ENCODE measurements around the gene KCNH1. TPM values are rescaled to one million over a fixed set of nuclear protein-coding genes. Genes with fewer than 3 reads are reported as not detected.

Gene KCNH1
- total RNA-seq, 2 experiments from 2014 or later = not detected

GRCh38 chr1:210698661-210699060 is 435.3 kb downstream of the KCNH1 start:
- no peaks in the 10 kb centered on the region for H3K4me1 Mint-ChIP-seq (ENCODE audit: low read depth)
- no peak overlapping the region for H3K4me3 Mint-ChIP-seq
- ChIA-PET CTCF (no interaction called here), POLR2A (no interaction called here)
- no peaks in the 10 kb centered on the region for H3K36me3 Mint-ChIP-seq
- no peak for DNase-seq
- H3K9me3 Mint-ChIP-seq = no peaks in the 10 kb centered on the region
- peaks cover 2% of the 10 kb centered on the region for H3K27me3 Mint-ChIP-seq
- H3K27ac Mint-ChIP-seq = no peak overlapping the region
- intact Hi-C loops (cut with micrococcal nuclease) = no loop called here

GRCh38 chr1:210697185-210697584 is 436.8 kb downstream of the KCNH1 start:
- Mint-ChIP-seq H3K9me3 (no peaks in the 10 kb centered on the region), H3K27ac (no peak overlapping the region), H3K4me1 (ENCODE audit: low read depth) (peaks cover 3% of the 10 kb centered on the region), H3K4me3 (no peak overlapping the region), H3K27me3 (peaks cover 3% of the 10 kb centered on the region), H3K36me3 (no peaks in the 10 kb centered on the region)
- intact Hi-C loops (cut with micrococcal nuclease) = no loop called here
- POLR2A ChIA-PET = no interaction called here
- CTCF ChIA-PET = no interaction called here
- DNase-seq = no peak

- H3K27ac Mint-ChIP-seq = no peak overlapping the region
Observed at GRCh38 chr1:210696709-210697108, 437.2 kb downstream of the KCNH1 start.

GRCh38 chr1:210695026-210695425 is 438.9 kb downstream of the KCNH1 start:
- Mint-ChIP-seq H3K27me3 (peaks cover 3% of the 10 kb centered on the region), H3K27ac (no peak overlapping the region), H3K4me3 (no peak overlapping the region), H3K36me3 (no peaks in the 10 kb centered on the region), H3K4me1 (ENCODE audit: low read depth) (peaks cover 3% of the 10 kb centered on the region), H3K9me3 (no peaks in the 10 kb centered on the region)
- ChIA-PET POLR2A (no interaction called here), CTCF (no interaction called here)
- no peak for DNase-seq
- intact Hi-C loops (cut with micrococcal nuclease) = no loop called here

More at GRCh38 chr1:210696709-210697108, 437.2 kb downstream of the KCNH1 start:
- H3K36me3 Mint-ChIP-seq = no peaks in the 10 kb centered on the region
- H3K27me3 Mint-ChIP-seq = peaks cover 3% of the 10 kb centered on the region
- peaks cover 3% of the 10 kb centered on the region for H3K4me1 Mint-ChIP-seq (ENCODE audit: low read depth)
- ChIA-PET POLR2A (no interaction called here), CTCF (no interaction called here)
- H3K9me3 Mint-ChIP-seq = no peaks in the 10 kb centered on the region
- DNase-seq = no peak
- H3K4me3 Mint-ChIP-seq = no peak overlapping the region
- intact Hi-C loops (cut with micrococcal nuclease) = no loop called here

GRCh38 chr1:210692796-210693195 is 441.2 kb downstream of the KCNH1 start:
- POLR2A ChIA-PET = no interaction called here
- no peak for DNase-seq
- CTCF ChIA-PET = no interaction called here
- Mint-ChIP-seq H3K27ac (no peak overlapping the region), H3K36me3 (no peaks in the 10 kb centered on the region), H3K4me3 (no peak overlapping the region), H3K4me1 (ENCODE audit: low read depth) (peaks cover 3% of the 10 kb centered on the region), H3K9me3 (no peaks in the 10 kb centered on the region), H3K27me3 (peaks cover 1% of the 10 kb centered on the region)
- intact Hi-C loops (cut with micrococcal nuclease) = no loop called here

GRCh38 chr1:210691039-210691610 is 442.8 kb downstream of the KCNH1 start:
- CTCF ChIA-PET = no interaction called here

GRCh38 chr1:210690236-210690635 is 443.7 kb downstream of the KCNH1 start:
- H3K4me1 Mint-ChIP-seq (ENCODE audit: low read depth) = peaks cover 3% of the 10 kb centered on the region
- no peaks in the 10 kb centered on the region for H3K36me3 Mint-ChIP-seq
- ChIA-PET CTCF (no interaction called here), POLR2A (no interaction called here)
- DNase-seq = no peak
- no peak overlapping the region for H3K4me3 Mint-ChIP-seq
- H3K27ac Mint-ChIP-seq = no peak overlapping the region
- H3K9me3 Mint-ChIP-seq = no peaks in the 10 kb centered on the region
- intact Hi-C loops (cut with micrococcal nuclease) = no loop called here
- H3K27me3 Mint-ChIP-seq = peaks cover 1% of the 10 kb centered on the region

More at GRCh38 chr1:210691039-210691610, 442.8 kb downstream of the KCNH1 start:
- intact Hi-C loops (cut with micrococcal nuclease) = no loop called here
- Mint-ChIP-seq H3K27ac (no peak overlapping the region), H3K4me1 (ENCODE audit: low read depth) (peaks cover 3% of the 10 kb centered on the region), H3K36me3 (no peaks in the 10 kb centered on the region), H3K4me3 (no peak overlapping the region), H3K27me3 (peaks cover 1% of the 10 kb centered on the region), H3K9me3 (no peaks in the 10 kb centered on the region)
- POLR2A ChIA-PET = no interaction called here
- no peak for DNase-seq

GRCh38 chr1:210689826-210690225 is 444.1 kb downstream of the KCNH1 start:
- intact Hi-C loops (cut with micrococcal nuclease) = loop anchor here (10.0 kb wide), 1 partner anchor 285 kb away; no protein-coding TSS in a partner anchor
- Mint-ChIP-seq H3K27me3 (peaks cover 1% of the 10 kb centered on the region), H3K4me1 (ENCODE audit: low read depth) (peaks cover 3% of the 10 kb centered on the region), H3K9me3 (no peaks in the 10 kb centered on the region), H3K4me3 (no peak overlapping the region), H3K27ac (no peak overlapping the region), H3K36me3 (no peaks in the 10 kb centered on the region)
- no peak for DNase-seq
- ChIA-PET CTCF (interaction anchor here (1.6 kb wide), 1 partner anchor 12 kb away, joined by 4 read pairs; no protein-coding TSS in a partner anchor), POLR2A (no interaction called here)

- no peaks in the 10 kb centered on the region for H3K9me3 Mint-ChIP-seq
- H3K4me1 Mint-ChIP-seq (ENCODE audit: low read depth) = peaks cover 3% of the 10 kb centered on the region
- H3K4me3 Mint-ChIP-seq = no peak overlapping the region
- ChIA-PET CTCF (interaction anchor here (0.6 to 1.6 kb wide), 2 partner anchors 11 to 230 kb away, joined by 3 to 4 read pairs; no protein-coding TSS in a partner anchor), POLR2A (no interaction called here)
- no peaks in the 10 kb centered on the region for H3K36me3 Mint-ChIP-seq
- peaks cover 1% of the 10 kb centered on the region for H3K27me3 Mint-ChIP-seq
- no peak for DNase-seq
- intact Hi-C loops (cut with micrococcal nuclease) = loop anchor here (10.0 kb wide), 1 partner anchor 284 kb away; no protein-coding TSS in a partner anchor
- H3K27ac Mint-ChIP-seq = no peak overlapping the region
Observed at GRCh38 chr1:210688512-210689234, 445.3 kb downstream of the KCNH1 start.

- intact Hi-C loops (cut with micrococcal nuclease) = loop anchor here (10.0 kb wide), 1 partner anchor 283 kb away; no protein-coding TSS in a partner anchor
- no peak for DNase-seq
- no peaks in the 10 kb centered on the region for H3K36me3 Mint-ChIP-seq
- ChIA-PET CTCF (interaction anchor here (0.7 kb wide), 1 partner anchor 29 kb away, joined by 3 read pairs; no protein-coding TSS in a partner anchor), POLR2A (no interaction called here)
- peaks cover 3% of the 10 kb centered on the region for H3K4me1 Mint-ChIP-seq (ENCODE audit: low read depth)
- no peaks in the 10 kb centered on the region for H3K9me3 Mint-ChIP-seq
- H3K27me3 Mint-ChIP-seq = peaks cover 1% of the 10 kb centered on the region
- H3K27ac Mint-ChIP-seq = no peak overlapping the region
- no peak overlapping the region for H3K4me3 Mint-ChIP-seq
Observed at GRCh38 chr1:210687582-210688279, 446.2 kb downstream of the KCNH1 start.

GRCh38 chr1:210686841-210687240 is 447.1 kb downstream of the KCNH1 start:
- intact Hi-C loops (cut with micrococcal nuclease) = loop anchor here (10.0 kb wide), 1 partner anchor 282 kb away; no protein-coding TSS in a partner anchor
- no peak for DNase-seq
- ChIA-PET POLR2A (no interaction called here), CTCF (no interaction called here)
- Mint-ChIP-seq H3K27me3 (no peaks in the 10 kb centered on the region), H3K4me3 (no peak overlapping the region), H3K9me3 (no peaks in the 10 kb centered on the region), H3K4me1 (ENCODE audit: low read depth) (no peaks in the 10 kb centered on the region), H3K27ac (no peak overlapping the region), H3K36me3 (no peaks in the 10 kb centered on the region)

GRCh38 chr1:210685295-210685650 is 448.7 kb downstream of the KCNH1 start:
- no peak overlapping the region for H3K27ac Mint-ChIP-seq
- ChIA-PET POLR2A (no interaction called here), CTCF (no interaction called here)
- H3K36me3 Mint-ChIP-seq = no peaks in the 10 kb centered on the region
- H3K27me3 Mint-ChIP-seq = no peaks in the 10 kb centered on the region
- H3K4me1 Mint-ChIP-seq (ENCODE audit: low read depth) = no peaks in the 10 kb centered on the region
- DNase-seq = no peak
- intact Hi-C loops (cut with micrococcal nuclease) = loop anchor here (10.0 kb wide), 1 partner anchor 280 kb away; no protein-coding TSS in a partner anchor
- H3K9me3 Mint-ChIP-seq = no peaks in the 10 kb centered on the region
- H3K4me3 Mint-ChIP-seq = no peak overlapping the region
